HG03103 (cell line): Measurements from ENCODE around the gene SOX1.

Source experiments
- ATAC-seq: cut with Tn5 transposase; IDR thresholded peaks from one replicate; pipeline ENCODE4 v1.9.1; 2021; ENCODE audit warnings: low read depth; ENCODE audit not compliant: unreplicated experiment

The SOX1 gene

GRCh38 chr13:112058519-112058873, 8.5 kb upstream of the SOX1 start:
- ATAC-seq, result no peak

- ATAC-seq, result no peak
Measured at GRCh38 chr13:112058941-112059340, 8.0 kb upstream of the SOX1 start.

GRCh38 chr13:112059457-112060281, 7.3 kb upstream of the SOX1 start:
- no peak for ATAC-seq

- ATAC-seq, result no peak
Measured at GRCh38 chr13:112060282-112060830, 6.6 kb upstream of the SOX1 start.

- no peak for ATAC-seq
Measured at GRCh38 chr13:112060899-112061366, 6.0 kb upstream of the SOX1 start.

- no peak for ATAC-seq
Measured at GRCh38 chr13:112061367-112062061, 5.4 kb upstream of the SOX1 start.

GRCh38 chr13:112062072-112062567, 4.8 kb upstream of the SOX1 start:
- no peak for ATAC-seq

GRCh38 chr13:112062571-112063570, 4.1 kb upstream of the SOX1 start:
- ATAC-seq, result no peak

GRCh38 chr13:112063807-112064206, 3.1 kb upstream of the SOX1 start:
- ATAC-seq, result no peak

- no peak for ATAC-seq
Measured at GRCh38 chr13:112064222-112064621, 2.7 kb upstream of the SOX1 start.

GRCh38 chr13:112065521-112065866, 1.5 kb upstream of the SOX1 start:
- ATAC-seq, result no peak

GRCh38 chr13:112065867-112066623, 904 bp upstream of the SOX1 start:
- ATAC-seq, result no peak

- ATAC-seq, result no peak
Measured at GRCh38 chr13:112066624-112067004, 335 bp upstream of the SOX1 start.

- ATAC-seq, result no peak
Measured at GRCh38 chr13:112067871-112068539, 1.1 kb downstream of the SOX1 start.

- ATAC-seq, result no peak
Measured at GRCh38 chr13:112068540-112069060, 1.7 kb downstream of the SOX1 start.

GRCh38 chr13:112069061-112069844, 2.3 kb downstream of the SOX1 start:
- no peak for ATAC-seq

GRCh38 chr13:112069845-112070251, 2.9 kb downstream of the SOX1 start:
- ATAC-seq, result no peak

- no peak for ATAC-seq
Measured at GRCh38 chr13:112071102-112071722, 4.3 kb downstream of the SOX1 start.
